Endothelial cell of umbilical vein (primary cell): ENCODE results near the gene KCNJ2.

ENCODE experiments used
- EZH2 ChIP-seq: IDR thresholded peaks from 2 replicates; pipeline ENCODE4 v1.6.1; 2012; ENCODE audit warnings: borderline replicate concordance, low read depth, mild to moderate bottlenecking, moderate library complexity, low read length, inconsistent platforms; ENCODE audit not compliant: severe bottlenecking
- FOS ChIP-seq: IDR thresholded peaks from 2 replicates; pipeline ENCODE4 v1.6.1; 2011; ENCODE audit warnings: mild to moderate bottlenecking, low read length, moderate library complexity, borderline replicate concordance; ENCODE audit not compliant: insufficient read depth
- JUN ChIP-seq: IDR thresholded peaks from 2 replicates; pipeline ENCODE4 v1.6.1; 2011; ENCODE audit warnings: borderline replicate concordance, low read depth; ENCODE audit not compliant: insufficient read length, insufficient read depth
- MYC ChIP-seq: IDR thresholded peaks from one replicate; pipeline ENCODE4 v1.6.1; 2011; ENCODE audit warnings: mild to moderate bottlenecking, low read depth, low read length
- POLR2A ChIP-seq: IDR thresholded peaks from 2 replicates; pipeline ENCODE4 v1.6.1; 2012; ENCODE audit warnings: low read depth, mild to moderate bottlenecking, control low read depth, low read length
- POLR2AphosphoS5 ChIP-seq: IDR thresholded peaks from 2 replicates; pipeline ENCODE4 v1.6.1; 2012; ENCODE audit warnings: low read depth, mild to moderate bottlenecking, control low read depth, low read length, moderate library complexity; ENCODE audit not compliant: insufficient read depth
- TF ChIP-seq, protein P1 (sequence below), 2 donors: IDR thresholded peaks; 1 replicate in 1 of 2; 2 replicates in 1 of 2; pipeline ENCODE4 v1.5.1; 2011; ENCODE audit warnings: low read length in 2 of 2, mild to moderate bottlenecking in 2 of 2, moderate library complexity in 2 of 2, control low read depth in 1 of 2, inconsistent platforms in 1 of 2, low read depth in 1 of 2; ENCODE audit not compliant: insufficient read depth in 1 of 2; ENCODE audit errors: extremely low read depth in 1 of 2
- TF ChIP-seq, protein P2 (sequence below): IDR thresholded peaks from 2 replicates; pipeline ENCODE4 v1.6.1; 2011; ENCODE audit not compliant: insufficient read depth, insufficient read length

- TF ChIP-seq, protein P1, sequence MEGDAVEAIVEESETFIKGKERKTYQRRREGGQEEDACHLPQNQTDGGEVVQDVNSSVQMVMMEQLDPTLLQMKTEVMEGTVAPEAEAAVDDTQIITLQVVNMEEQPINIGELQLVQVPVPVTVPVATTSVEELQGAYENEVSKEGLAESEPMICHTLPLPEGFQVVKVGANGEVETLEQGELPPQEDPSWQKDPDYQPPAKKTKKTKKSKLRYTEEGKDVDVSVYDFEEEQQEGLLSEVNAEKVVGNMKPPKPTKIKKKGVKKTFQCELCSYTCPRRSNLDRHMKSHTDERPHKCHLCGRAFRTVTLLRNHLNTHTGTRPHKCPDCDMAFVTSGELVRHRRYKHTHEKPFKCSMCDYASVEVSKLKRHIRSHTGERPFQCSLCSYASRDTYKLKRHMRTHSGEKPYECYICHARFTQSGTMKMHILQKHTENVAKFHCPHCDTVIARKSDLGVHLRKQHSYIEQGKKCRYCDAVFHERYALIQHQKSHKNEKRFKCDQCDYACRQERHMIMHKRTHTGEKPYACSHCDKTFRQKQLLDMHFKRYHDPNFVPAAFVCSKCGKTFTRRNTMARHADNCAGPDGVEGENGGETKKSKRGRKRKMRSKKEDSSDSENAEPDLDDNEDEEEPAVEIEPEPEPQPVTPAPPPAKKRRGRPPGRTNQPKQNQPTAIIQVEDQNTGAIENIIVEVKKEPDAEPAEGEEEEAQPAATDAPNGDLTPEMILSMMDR (IDR thresholded peaks at IDR 0.05; ENCODE audit: extremely low read depth in 1 of 2, insufficient read depth in 1 of 2, low read depth in 1 of 2, low read length in 2 of 2), result no peak
- TF ChIP-seq FOS (no peak), POLR2A (no peak), EZH2 (no peak), MYC (no peak), JUN (no peak), POLR2AphosphoS5 (no peak)
- TF ChIP-seq, protein P2, sequence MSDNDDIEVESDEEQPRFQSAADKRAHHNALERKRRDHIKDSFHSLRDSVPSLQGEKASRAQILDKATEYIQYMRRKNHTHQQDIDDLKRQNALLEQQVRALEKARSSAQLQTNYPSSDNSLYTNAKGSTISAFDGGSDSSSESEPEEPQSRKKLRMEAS, result no peak
These were observed 36.8 kb upstream of the KCNJ2 start for GRCh38 chr17:70132505-70132904.
